GM21717 (cell line): ENCODE data around the gene PTPRE.

Source experiments
- ATAC-seq: cut with Tn5 transposase; IDR thresholded peaks from one replicate; pipeline ENCODE4 v1.9.1; 2021; ENCODE audit warnings: mild to moderate bottlenecking, moderate library complexity; ENCODE audit not compliant: unreplicated experiment

PTPRE gene

GRCh38 chr10:127923646-127924045 is 16.7 kb downstream of the PTPRE start:
- ATAC-seq: no peak

GRCh38 chr10:127925471-127926207 is 18.7 kb downstream of the PTPRE start:
- ATAC-seq: no peak

- ATAC-seq: no peak
Measured at GRCh38 chr10:127926455-127926854, 19.6 kb downstream of the PTPRE start.

GRCh38 chr10:127928021-127928806 is 21.3 kb downstream of the PTPRE start:
- no peak for ATAC-seq

- ATAC-seq: no peak
Measured at GRCh38 chr10:127932521-127933270, 25.8 kb downstream of the PTPRE start.

- no peak for ATAC-seq
Measured at GRCh38 chr10:127933271-127933670, 26.4 kb downstream of the PTPRE start.

- no peak for ATAC-seq
Measured at GRCh38 chr10:127934383-127934782, 27.5 kb downstream of the PTPRE start.

GRCh38 chr10:127935071-127935561 is 28.2 kb downstream of the PTPRE start:
- no peak for ATAC-seq

GRCh38 chr10:127937069-127937468 is 30.2 kb downstream of the PTPRE start:
- ATAC-seq: no peak

GRCh38 chr10:127937915-127938463 is 31.1 kb downstream of the PTPRE start:
- no peak for ATAC-seq

GRCh38 chr10:127939786-127940330 is 33.0 kb downstream of the PTPRE start:
- no peak for ATAC-seq

- ATAC-seq: no peak
Measured at GRCh38 chr10:127940866-127941640, 34.1 kb downstream of the PTPRE start.

GRCh38 chr10:127942811-127943210 is 35.9 kb downstream of the PTPRE start:
- ATAC-seq: no peak

- ATAC-seq: no peak
Measured at GRCh38 chr10:127943336-127943910, 36.5 kb downstream of the PTPRE start.

GRCh38 chr10:127944256-127944655 is 37.4 kb downstream of the PTPRE start:
- ATAC-seq: no peak

GRCh38 chr10:127945341-127945758 is 38.4 kb downstream of the PTPRE start:
- ATAC-seq: no peak

- no peak for ATAC-seq
Measured at GRCh38 chr10:127945948-127946711, 39.2 kb downstream of the PTPRE start.

GRCh38 chr10:127947211-127947610 is 40.3 kb downstream of the PTPRE start:
- ATAC-seq: no peak

GRCh38 chr10:127948791-127949190 is 41.9 kb downstream of the PTPRE start:
- ATAC-seq: no peak
